Thyroid gland (tissue), 4 donors: Measurements from ENCODE around the gene RASA3. TPM values are rescaled to one million over a fixed set of nuclear protein-coding genes. Genes with fewer than 3 reads are reported as not detected.

Experiments
- DNase-seq, 2 donors: peaks; one replicate each; pipeline ENCODE4 v3.0.0-alpha.2; 2019
- H3K27ac ChIP-seq, 3 donors: fragments of 200-600 bp; sonication (generic); 1 replicate in 2 of 3; 2 replicates in 1 of 3; pipeline ENCODE4 v1.5.1; 2016 to 2019; ENCODE audit warnings: mild to moderate bottlenecking in 1 of 3, moderate library complexity in 1 of 3
- H3K27me3 ChIP-seq: fragments of 200-600 bp; sonication (generic); one replicate; pipeline ENCODE4 v1.5.1; 2019
- H3K36me3 ChIP-seq, 2 donors: fragments of 200-600 bp; sonication (generic); one replicate each; pipeline ENCODE4 v1.5.1; 2016 to 2019
- H3K4me1 ChIP-seq, 2 donors: fragments of 200-600 bp; sonication (generic); one replicate each; pipeline ENCODE4 v1.5.1; 2017 to 2019
- H3K4me3 ChIP-seq, 3 donors: fragments of 200-600 bp; sonication (generic); replicated peaks in 1 of 3; 1 replicate in 2 of 3; 2 replicates in 1 of 3; pipeline ENCODE4 v1.5.1; 2016; ENCODE audit warnings: mild to moderate bottlenecking in 1 of 3
- H3K9me3 ChIP-seq: fragments of 200-600 bp; sonication (generic); one replicate; pipeline ENCODE4 v1.5.1; 2017
- CTCF ChIP-seq, 6 experiments: fragments of 200-600 bp in 3 of 6; fragments of 450-650 bp in 3 of 6; sonication (generic) in 3 of 6; IDR thresholded peaks; one replicate each; pipeline ENCODE4 v1.5.1; 2016 to 2019; ENCODE audit warnings: antibody characterized with exemption in 6 of 6, mild to moderate bottlenecking in 2 of 6, inconsistent platforms in 1 of 6, moderate library complexity in 1 of 6
- POLR2A ChIP-seq, 2 donors: fragments of 450-650 bp; IDR thresholded peaks; one replicate each; pipeline ENCODE4 v1.6.1; 2017; ENCODE audit warnings: antibody characterized with exemption in 2 of 2, mild to moderate bottlenecking in 2 of 2, moderate library complexity in 1 of 2
- WGBS, 2 donors: methylation state at CpG; one replicate each; pipeline ENCODE4 v1.1.5; 2017; 5-methylcytosine and 5-hydroxymethylcytosine counted together
- intact Hi-C: fragments of 100-400 bp; cut with DNase I; formaldehyde crosslinking; loops from one replicate; pipeline ENCODE4 v1.15.1; 2023
- total RNA-seq, 4 donors: library from RNA; depleted of rRNA; stranded (reverse); fragments of >200 nt; gene quantifications; one replicate each; pipeline ENCODE4 v1.2.3, GENCODE V29; 2016

RASA3 gene
- total RNA-seq, 4 donors from 2014 or later = 22.3 to 32.3 (median 25.5) TPM

DNA sequence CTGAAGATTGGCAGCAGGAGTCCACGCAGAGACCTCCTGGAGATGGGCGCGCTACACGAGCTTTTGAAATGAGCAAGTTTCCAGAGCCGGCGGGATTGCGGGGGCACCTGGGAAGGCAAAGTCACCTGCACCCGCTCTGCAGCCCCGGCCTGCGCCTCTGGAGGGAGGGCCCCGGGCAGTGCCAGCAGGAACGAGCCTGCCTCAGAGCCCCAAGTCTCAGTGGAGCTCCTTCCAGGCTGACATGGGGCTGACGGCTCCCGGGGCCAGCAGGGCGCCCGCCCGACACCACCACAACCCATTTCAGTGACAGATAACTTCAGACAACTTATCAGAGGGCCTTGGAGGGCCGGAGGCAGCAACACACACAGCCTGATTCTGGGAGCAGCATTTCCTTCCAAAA, 45.0 kb downstream of the RASA3 start:
- TF ChIP-seq POLR2A (IDR thresholded peaks at IDR 0.05) (no peak), CTCF (IDR thresholded peaks at IDR 0.05) (no peak)
- no peak overlapping the region for H3K27ac ChIP-seq
- no peaks in the 10 kb centered on the region for H3K36me3 ChIP-seq
- no peak overlapping the region for H3K4me3 ChIP-seq
- intact Hi-C loops = no loop called here
- no peaks in the 10 kb centered on the region for H3K27me3 ChIP-seq
- WGBS, 2 donors = 88 to 93% methylated on average over 8 to 11 of the region's 18 CpGs
- H3K9me3 ChIP-seq = no peaks in the 10 kb centered on the region
- no peak for DNase-seq
- H3K4me1 ChIP-seq = no peaks in the 10 kb centered on the region

DNA sequence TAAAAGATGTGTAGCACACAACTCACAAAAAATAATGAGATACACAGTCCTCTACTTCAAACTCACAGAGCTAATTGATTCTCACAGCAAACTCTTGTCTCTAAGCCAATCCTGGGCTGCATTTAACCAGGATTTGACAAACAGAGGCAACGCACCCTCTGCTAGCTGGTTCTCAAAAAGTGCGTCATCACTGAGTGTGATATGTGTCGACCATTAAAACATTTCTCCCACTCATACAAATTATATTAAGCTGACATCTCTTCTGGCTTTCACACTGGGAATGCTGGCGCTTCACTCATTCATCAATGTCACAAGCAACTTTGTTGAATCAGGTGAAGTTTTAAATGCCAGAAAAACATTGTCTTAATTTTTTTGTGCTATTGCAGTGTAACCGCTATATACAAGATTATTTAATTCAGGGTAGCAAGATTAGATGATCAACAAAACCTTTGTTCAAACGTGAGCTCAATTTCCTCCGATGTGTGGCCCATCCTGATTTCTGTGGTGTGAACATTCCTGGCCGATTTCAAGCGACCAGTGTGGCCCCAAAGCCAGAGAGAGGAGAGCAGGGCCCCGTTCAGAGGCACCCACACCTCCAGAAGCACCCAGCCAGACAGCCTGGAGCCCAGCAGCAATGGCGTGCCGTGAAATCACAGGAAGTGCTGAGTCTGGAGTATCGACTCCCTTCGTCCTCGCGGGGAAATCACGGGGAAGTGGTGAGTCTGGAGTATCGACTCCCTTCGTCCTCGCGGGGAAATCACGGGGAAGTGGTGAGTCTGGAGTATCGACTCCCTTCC, 49.4 kb downstream of the RASA3 start:
- no peak for DNase-seq
- TF ChIP-seq POLR2A (IDR thresholded peaks at IDR 0.05) = no peak
- no peak for TF ChIP-seq CTCF (IDR thresholded peaks at IDR 0.05)
- WGBS, 2 donors = 88 to 92% methylated on average over 18 to 23 of the region's 23 CpGs
- Histone ChIP-seq H3K4me1 (peaks cover 9 to 13% of the 10 kb centered on the region in 2 donors), H3K27ac (no peak overlapping the region), H3K4me3 (no peak overlapping the region), H3K36me3 (no peaks in the 10 kb centered on the region), H3K9me3 (no peaks in the 10 kb centered on the region), H3K27me3 (no peaks in the 10 kb centered on the region)
- intact Hi-C loops = no loop called here

- DNase-seq = no peak
- no peak overlapping the region for H3K4me3 ChIP-seq
- H3K36me3 ChIP-seq = no peaks in the 10 kb centered on the region
- H3K27ac ChIP-seq = no peak overlapping the region
- no peaks in the 10 kb centered on the region for H3K27me3 ChIP-seq
- TF ChIP-seq POLR2A (IDR thresholded peaks at IDR 0.05) (no peak), CTCF (IDR thresholded peaks at IDR 0.05) (no peak)
- H3K9me3 ChIP-seq = no peaks in the 10 kb centered on the region
- intact Hi-C loops = no loop called here
- peaks cover 9 to 13% of the 10 kb centered on the region in 2 donors for H3K4me1 ChIP-seq
- 92 to 94% methylated on average over 27 to 28 of the region's 30 CpGs for WGBS, 2 donors
These were observed 50.4 kb downstream of the RASA3 start for GRCh38 chr13:114081761-114082681.

GRCh38 chr13:114080739-114081561, 51.5 kb downstream of the RASA3 start:
- H3K27ac ChIP-seq = no peak overlapping the region
- intact Hi-C loops = no loop called here
- no peak for DNase-seq

More at GRCh38 chr13:114080739-114081561, 51.5 kb downstream of the RASA3 start:
- H3K4me1 ChIP-seq = peaks cover 9 to 13% of the 10 kb centered on the region in 2 donors
- H3K9me3 ChIP-seq = no peaks in the 10 kb centered on the region
- H3K4me3 ChIP-seq = no peak overlapping the region
- TF ChIP-seq POLR2A (IDR thresholded peaks at IDR 0.05) (no peak), CTCF (IDR thresholded peaks at IDR 0.05) (no peak)
- H3K27me3 ChIP-seq = no peaks in the 10 kb centered on the region
- no peaks in the 10 kb centered on the region for H3K36me3 ChIP-seq
- 92 to 95% methylated on average over 24 to 26 of the region's 34 CpGs for WGBS, 2 donors
